H1 (cell line): ENCODE data around the gene TNN. TPM values are rescaled to one million over a fixed set of nuclear protein-coding genes. Genes with fewer than 3 reads are reported as not detected.

Experiments
- CTCF ChIA-PET: fragments of 300-600 bp; sonication (Branson Sonifier 250); formaldehyde crosslinking; loops from one replicate; lab custom pipeline; 2021; ENCODE audit not compliant: partially characterized antibody; lab: Charles Lee
- POLR2A ChIA-PET: fragments of 300-600 bp; sonication (Branson Sonifier 250); formaldehyde crosslinking; loops from one replicate; lab custom pipeline; 2021; ENCODE audit warnings: inconsistent platforms; ENCODE audit not compliant: partially characterized antibody; lab: Charles Lee
- DNase-seq, 2 experiments: peaks; one replicate each; pipeline versions ENCODE4 v3.0.0 to v3.0.0-alpha.2; 2010 to 2022; ENCODE audit warnings: low spot score in 2 of 2, low read depth in 1 of 2, mixed read lengths in 1 of 2
- FAIRE-seq: peaks from 2 replicates; lab custom pipeline; 2011; peaks lifted over from hg19 to GRCh38; lab: Jason Lieb, UNC
- H2AFZ ChIP-seq: 2 replicates; pipeline ENCODE4 v1.8.1; 2012; ENCODE audit warnings: low read length, inconsistent platforms
- H2AK5ac ChIP-seq: 2 replicates; pipeline ENCODE4 v1.6.1; 2013; ENCODE audit warnings: low read depth, low read length
- H2BK120ac ChIP-seq: replicated peaks from 2 replicates; pipeline ENCODE3; 2013; ENCODE audit warnings: low read depth, low read length, inconsistent platforms
- H2BK12ac ChIP-seq: 2 replicates; pipeline ENCODE4 v1.6.1; 2013; ENCODE audit warnings: low read depth, low read length
- H2BK15ac ChIP-seq: 2 replicates; pipeline ENCODE4 v1.6.1; 2013; ENCODE audit warnings: low read length
- H2BK20ac ChIP-seq: 2 replicates; pipeline ENCODE4 v1.6.1; 2013; ENCODE audit warnings: low read length
- H2BK5ac ChIP-seq: 2 replicates; pipeline ENCODE4 v1.6.1; 2013; ENCODE audit warnings: low read depth, low read length
- H3K14ac ChIP-seq: 2 replicates; pipeline ENCODE4 v1.6.1; 2013; ENCODE audit warnings: inconsistent platforms; ENCODE audit not compliant: insufficient read length
- H3K18ac ChIP-seq: 2 replicates; pipeline ENCODE4 v1.6.1; 2013; ENCODE audit warnings: low read length; ENCODE audit errors: extremely low read depth
- H3K23ac ChIP-seq: 2 replicates; pipeline ENCODE4 v1.6.1; 2013; ENCODE audit warnings: inconsistent platforms; ENCODE audit not compliant: insufficient read length
- H3K23me2 ChIP-seq: 2 replicates; pipeline ENCODE4 v1.6.1; 2013; ENCODE audit warnings: low read depth, low read length
- H3K27ac ChIP-seq: 2 replicates; pipeline ENCODE4 v1.6.1; 2011; ENCODE audit warnings: low read depth, low read length, inconsistent platforms
- H3K27me3 ChIP-seq, 4 experiments: replicated peaks in 1 of 4; 1 replicate in 1 of 4; 2 replicates in 3 of 4; pipeline versions ENCODE4 v1.6.1 to v1.8.1; 2011 to 2013; ENCODE audit warnings: low read length in 3 of 4, mild to moderate bottlenecking in 3 of 4, inconsistent platforms in 2 of 4, mixed read lengths in 2 of 4, moderate library complexity in 1 of 4; ENCODE audit not compliant: control insufficient read depth in 3 of 4, insufficient read depth in 3 of 4; ENCODE audit errors: extremely low read depth in 1 of 4
- H3K36me3 ChIP-seq, 4 experiments: 2 replicates each; pipeline versions ENCODE4 v1.6.1 to v1.8.1; 2011 to 2013; ENCODE audit warnings: mild to moderate bottlenecking in 4 of 4, low read length in 3 of 4, moderate library complexity in 2 of 4, control low read depth in 1 of 4, inconsistent platforms in 1 of 4; ENCODE audit not compliant: insufficient read depth in 4 of 4, control insufficient read depth in 2 of 4
- H3K4ac ChIP-seq: replicated peaks from 2 replicates; pipeline ENCODE3; 2013; ENCODE audit warnings: low read length, low read depth, mixed read lengths, inconsistent platforms; ENCODE audit not compliant: insufficient read length
- H3K4me1 ChIP-seq, 4 experiments: replicated peaks in 1 of 4; 1 replicate in 1 of 4; 2 replicates in 3 of 4; pipeline versions ENCODE4 v1.6.1 to v1.8.1; 2011 to 2013; ENCODE audit warnings: low read length in 3 of 4, inconsistent platforms in 2 of 4, mixed read lengths in 1 of 4; ENCODE audit not compliant: insufficient read depth in 4 of 4, control insufficient read depth in 3 of 4
- H3K4me2 ChIP-seq, 2 experiments: 2 replicates each; pipeline versions ENCODE4 v1.6.1 to v1.8.1; 2011 to 2013; ENCODE audit warnings: low read depth in 2 of 2, low read length in 2 of 2, control low read depth in 1 of 2, inconsistent platforms in 1 of 2, mild to moderate bottlenecking in 1 of 2; ENCODE audit not compliant: insufficient read depth in 1 of 2
- H3K4me3 ChIP-seq, 4 experiments: fragments of 200-600, 300-600 bp in 1 of 4; sonication (generic), shearing (Covaris generic), sonication (Bioruptor Twin) in 1 of 4; 2 replicates each; pipeline versions ENCODE4 v1.5.1 to v1.8.1; 2011 to 2016; ENCODE audit warnings: low read length in 4 of 4, low read depth in 3 of 4, control low read depth in 2 of 4, inconsistent platforms in 2 of 4, mild to moderate bottlenecking in 2 of 4, mixed read lengths in 1 of 4, moderate library complexity in 1 of 4; ENCODE audit not compliant: insufficient read depth in 2 of 4; ENCODE audit errors: extremely low read depth in 1 of 4
- H3K56ac ChIP-seq: replicated peaks from 2 replicates; pipeline ENCODE3; 2013; ENCODE audit warnings: low read depth, mild to moderate bottlenecking, mixed read lengths, low read length, inconsistent platforms; ENCODE audit not compliant: insufficient read length
- H3K79me1 ChIP-seq: 2 replicates; pipeline ENCODE4 v1.6.1; 2013; ENCODE audit warnings: low read depth, low read length, control low read depth
- H3K79me2 ChIP-seq, 2 experiments: 2 replicates each; pipeline versions ENCODE4 v1.6.1 to v1.8.1; 2012 to 2013; ENCODE audit warnings: low read length in 2 of 2, mild to moderate bottlenecking in 2 of 2, inconsistent platforms in 1 of 2; ENCODE audit not compliant: insufficient read depth in 2 of 2, control insufficient read depth in 1 of 2
- H3K9ac ChIP-seq, 4 experiments: replicated peaks in 1 of 4; 1 replicate in 1 of 4; 2 replicates in 3 of 4; pipeline versions ENCODE4 v1.6.1 to v1.8.1; 2011 to 2013; ENCODE audit warnings: low read depth in 3 of 4, low read length in 3 of 4, control low read depth in 2 of 4, mild to moderate bottlenecking in 2 of 4, moderate library complexity in 2 of 4, inconsistent platforms in 1 of 4; ENCODE audit errors: extremely low read depth in 1 of 4
- H3K9me3 ChIP-seq, 2 experiments: 2 replicates each; pipeline versions ENCODE4 v1.6.1 to v1.8.1; 2012 to 2013; ENCODE audit warnings: mild to moderate bottlenecking in 2 of 2, moderate library complexity in 2 of 2, control low read depth in 1 of 2, inconsistent platforms in 1 of 2, low read depth in 1 of 2, low read length in 1 of 2, mixed read lengths in 1 of 2; ENCODE audit not compliant: insufficient read depth in 2 of 2
- H4K20me1 ChIP-seq, 2 experiments: replicated peaks in 1 of 2; 2 replicates each; pipeline versions ENCODE3 to v1.8.1; 2011 to 2013; ENCODE audit warnings: inconsistent platforms in 2 of 2, low read length in 2 of 2, mild to moderate bottlenecking in 1 of 2; ENCODE audit not compliant: insufficient read depth in 2 of 2, control insufficient read depth in 1 of 2
- H4K5ac ChIP-seq: 2 replicates; pipeline ENCODE4 v1.6.1; 2013; ENCODE audit warnings: low read length, low read depth, mixed read lengths, inconsistent platforms; ENCODE audit not compliant: insufficient read length
- H4K8ac ChIP-seq: 2 replicates; pipeline ENCODE4 v1.8.0; 2013; ENCODE audit warnings: mild to moderate bottlenecking, moderate library complexity, low read length, inconsistent platforms; ENCODE audit not compliant: insufficient read depth; ENCODE audit errors: extremely low read depth
- H4K91ac ChIP-seq: replicated peaks from 2 replicates; pipeline ENCODE3; 2013; ENCODE audit warnings: low read length, mixed read lengths, inconsistent platforms; ENCODE audit not compliant: insufficient read length
- BCL11A ChIP-seq, 2 experiments: IDR thresholded peaks; one replicate each; pipeline ENCODE4 v1.6.1; 2011; ENCODE audit warnings: low read depth in 2 of 2, low read length in 2 of 2, mild to moderate bottlenecking in 2 of 2
- BRCA1 ChIP-seq: IDR thresholded peaks from 2 replicates; pipeline ENCODE4 v1.6.1; 2012; ENCODE audit warnings: low read depth, low read length, improper control_type of control experiment
- EGR1 ChIP-seq: IDR thresholded peaks from 2 replicates; pipeline ENCODE4 v1.6.1; 2011; ENCODE audit warnings: low read depth, low read length, borderline replicate concordance
- GABPA ChIP-seq: IDR thresholded peaks from 2 replicates; pipeline ENCODE4 v1.6.1; 2011; ENCODE audit warnings: mild to moderate bottlenecking, low read length, moderate library complexity, borderline replicate concordance; ENCODE audit not compliant: insufficient read depth
- GTF2F1 ChIP-seq: IDR thresholded peaks from 2 replicates; pipeline ENCODE4 v1.6.1; 2012; ENCODE audit warnings: low read depth, low read length, improper control_type of control experiment, borderline replicate concordance
- KDM1A ChIP-seq: fragments of 200-600, 300-600 bp; sonication (generic); IDR thresholded peaks from 2 replicates; pipeline ENCODE4 v1.7.1; 2016; ENCODE audit warnings: mild to moderate bottlenecking, low read length, borderline replicate concordance
- RBBP5 ChIP-seq: IDR thresholded peaks from 2 replicates; pipeline ENCODE4 v1.7.1; 2012; ENCODE audit warnings: low read depth, mild to moderate bottlenecking, inconsistent platforms, low read length, moderate library complexity, borderline replicate concordance
- SIN3A ChIP-seq, 2 experiments: IDR thresholded peaks in 1 of 2; conservative IDR thresholded peaks in 1 of 2; 2 replicates each; pipeline ENCODE4 v1.6.1; 2011 to 2012; ENCODE audit warnings: low read length in 2 of 2, improper control_type of control experiment in 1 of 2, low read depth in 1 of 2, mild to moderate bottlenecking in 1 of 2
- SIRT6 ChIP-seq: IDR thresholded peaks from one replicate; pipeline ENCODE4 v1.7.1; 2012; ENCODE audit warnings: low read length, inconsistent platforms
- SP1 ChIP-seq: IDR thresholded peaks from 2 replicates; pipeline ENCODE4 v1.6.1; 2011; ENCODE audit warnings: low read depth, low read length
- TEAD4 ChIP-seq: IDR thresholded peaks from 2 replicates; pipeline ENCODE4 v1.6.1; 2012; ENCODE audit warnings: low read depth, low read length, inconsistent platforms, mixed read lengths
- WGBS, 2 experiments: shearing (Covaris generic) in 1 of 2; methylation state at CpG; one replicate each; pipeline versions ENCODE4 v1.1.6 to v1.1.7; 2013 to 2015; ENCODE audit warnings: low lambda C conversion rate in 2 of 2, mixed read lengths in 2 of 2, inconsistent platforms in 1 of 2, low coverage in 1 of 2, missing lambda C conversion rate in 1 of 2; ENCODE audit not compliant: insufficient replicate concordance in 2 of 2, insufficient coverage in 1 of 2, insufficient read length in 1 of 2; ENCODE audit errors: extremely low coverage in 1 of 2, missing lambda C conversion rate in 1 of 2; 5-methylcytosine and 5-hydroxymethylcytosine counted together
- polyA plus RNA-seq, 7 experiments: library from polyadenylated mRNA; depleted of rRNA in 3 of 7; stranded (reverse) in 5 of 7; unstranded in 2 of 7; fragments of >200 nt in 5 of 7; fragments of 200-250 nt in 2 of 7; gene quantifications; 1 replicate in 5 of 7; 2 replicates in 1 of 7; 4 replicates in 1 of 7; pipeline versions ENCODE4 v1.2.1 to v1.2.3, GENCODE V29; 2011 to 2013; ENCODE audit warnings: missing spikeins in 2 of 7, mixed read lengths in 2 of 7
- total RNA-seq: library from RNA; stranded (reverse); fragmentation: NEBNext Ultra II Directional; extraction: Animal tissue kit (Norgen Biotek cat#: 25700); gene quantifications from 2 replicates; pipeline ENCODE4 v1.2.1, GENCODE V29; 2021

TNN gene
- total and polyA plus RNA-seq, 2 of the 8 experiments (the other 6 are each of a cell fraction or from before 2014, with no cell fraction given): 0.21 to 0.30 TPM

DNA sequence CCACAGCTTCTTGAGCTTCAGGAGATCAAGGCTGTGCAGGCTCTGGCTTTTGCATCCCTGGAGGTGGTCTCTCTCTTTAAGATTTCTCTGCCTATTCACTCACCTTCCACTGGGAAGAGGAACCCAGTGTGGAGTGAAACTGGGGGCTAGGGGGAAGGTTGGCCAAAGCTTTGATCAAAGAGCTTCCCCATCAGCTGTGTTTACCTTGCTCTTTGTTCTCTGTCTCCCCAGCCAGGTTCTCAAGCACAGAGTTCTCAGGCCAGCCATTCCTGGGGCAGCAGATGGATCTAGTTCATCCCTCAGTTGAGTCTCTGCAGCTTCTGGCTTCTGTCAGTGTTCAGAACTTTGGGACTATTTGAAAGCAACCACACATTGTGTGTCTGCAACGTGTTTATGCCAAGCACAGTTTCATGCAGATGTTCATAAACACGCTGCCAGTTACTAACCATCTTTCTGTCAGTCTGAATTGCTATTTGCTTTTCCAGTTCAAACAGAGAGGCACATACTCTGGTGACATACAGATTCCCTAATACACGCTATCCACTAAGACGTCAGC is 27.2 kb upstream of the TNN start:
- DNase-seq: no peak
- Histone ChIP-seq H3K4me2 (no peak overlapping the region), H4K8ac (no peak overlapping the region), H4K5ac (no peak overlapping the region), H3K27me3 (no peaks in the 10 kb centered on the region; a peak in 1 of 7 replicates), H3K4me3 (no peak overlapping the region), H3K79me1 (no peaks in the 10 kb centered on the region), H2BK12ac (no peak overlapping the region), H3K9ac (no peak overlapping the region), H2BK120ac (no peak overlapping the region), H2BK20ac (no peak overlapping the region), H2BK5ac (no peak overlapping the region), H2BK15ac (no peak overlapping the region), H2AFZ (no peak overlapping the region), H3K18ac (no peak overlapping the region), H2AK5ac (no peak overlapping the region), H3K79me2 (no peaks in the 10 kb centered on the region), H3K4ac (no peak overlapping the region), H3K23ac (no peak overlapping the region), H3K36me3 (no peaks in the 10 kb centered on the region), H3K4me1 (peaks cover 0 to 7% (median 5%) of the 10 kb centered on the region in 4 experiments; a peak in 4 of 7 replicates), H3K27ac (no peak overlapping the region), H4K20me1 (no peaks in the 10 kb centered on the region), H3K9me3 (no peaks in the 10 kb centered on the region; a peak in 1 of 4 replicates), H4K91ac (no peak overlapping the region), H3K56ac (no peak overlapping the region), H3K23me2 (no peaks in the 10 kb centered on the region), H3K14ac (no peak overlapping the region)
- ChIA-PET POLR2A (no interaction called here), CTCF (interaction anchor here (0.6 to 2.4 kb wide), 12 partner anchors 9 to 1126 kb away, joined by 3 to 12 read pairs (median 5); no protein-coding TSS in a partner anchor)
- 77% methylated on average over 4 of the region's 4 CpGs; no CpG with 5 or more reads in 1 of the 2 experiments for WGBS, 2 experiments
- FAIRE-seq: no peak
- TF ChIP-seq SIN3A (conservative IDR thresholded peaks at IDR 0.05 in 1 of 2, IDR thresholded peaks at IDR 0.05 in 1 of 2; ENCODE audit: low read depth in 1 of 2, low read length in 2 of 2) (no peak), BRCA1 (no peak), SIRT6 (no peak), SP1 (no peak), RBBP5 (no peak), EGR1 (no peak), BCL11A (IDR thresholded peaks at IDR 0.05; ENCODE audit: low read depth in 2 of 2, low read length in 2 of 2) (no peak), GABPA (no peak), GTF2F1 (no peak), KDM1A (no peak), TEAD4 (no peak)
